Measurements from ENCODE around the gene ZNF93.

- no peak for TF ChIP-seq TAF1 (IDR thresholded peaks at IDR 0.05; ENCODE audit: low read depth, low read length)
- TF ChIP-seq POLR2A (IDR thresholded peaks at IDR 0.05; ENCODE audit: low read depth, low read length): no peak
- no peak for TF ChIP-seq POLR2AphosphoS5 (IDR thresholded peaks at IDR 0.05; ENCODE audit: low read depth, low read length)
- TF ChIP-seq SPI1 (IDR thresholded peaks at IDR 0.05; ENCODE audit: low read depth, low read length): no peak
Measured at GRCh38 chr19:19909654-19910053, 8.9 kb downstream of the ZNF93 start.
